Measurements from ENCODE around the gene CYP4A11.
"Not testable (repeated sequence)": the region's sequence is repeated elsewhere in the genome, so short reads cannot be mapped to it uniquely, and the experiment has no call there.

Gene CYP4A11

DNA sequence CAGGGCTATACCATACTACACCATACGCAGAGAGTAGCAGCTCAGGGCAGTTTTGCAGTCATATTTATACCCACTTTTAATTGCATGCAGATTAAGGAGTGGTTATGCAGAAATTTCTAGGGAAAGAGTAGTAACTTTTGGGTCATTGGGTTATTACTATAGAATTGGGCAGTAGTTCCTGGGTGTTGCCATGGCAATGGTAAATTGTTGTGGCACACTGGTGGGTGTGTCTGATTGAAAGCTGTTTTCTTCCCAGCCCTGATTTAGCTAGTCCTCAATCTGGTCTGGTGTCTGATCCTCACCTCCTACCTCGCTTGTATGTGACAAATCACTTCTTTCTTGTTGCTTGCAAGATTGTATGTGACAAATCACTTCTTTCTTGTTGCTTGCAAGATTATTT is 30.5 kb downstream of the CYP4A11 start:
- DNase-seq, result no peak

DNA sequence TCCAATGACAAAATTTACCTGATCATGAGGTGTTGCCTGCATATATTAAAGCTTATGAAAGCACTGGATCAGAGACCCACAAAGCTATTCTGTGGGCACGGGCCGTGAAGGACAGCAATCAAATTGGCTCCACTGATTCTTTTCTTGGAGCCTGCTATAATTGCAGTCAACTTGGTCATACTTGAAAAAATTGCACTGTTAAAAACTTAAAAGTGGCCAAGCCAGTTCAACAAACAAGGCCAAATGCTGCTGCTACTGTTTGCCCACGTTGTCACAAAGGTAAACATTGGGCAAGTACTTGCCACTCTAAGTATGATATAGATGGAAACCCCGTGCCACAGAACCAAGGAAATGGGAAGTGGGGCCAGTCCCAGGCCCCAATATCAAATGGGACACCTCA is 37.8 kb downstream of the CYP4A11 start:
- no peak for DNase-seq

DNA sequence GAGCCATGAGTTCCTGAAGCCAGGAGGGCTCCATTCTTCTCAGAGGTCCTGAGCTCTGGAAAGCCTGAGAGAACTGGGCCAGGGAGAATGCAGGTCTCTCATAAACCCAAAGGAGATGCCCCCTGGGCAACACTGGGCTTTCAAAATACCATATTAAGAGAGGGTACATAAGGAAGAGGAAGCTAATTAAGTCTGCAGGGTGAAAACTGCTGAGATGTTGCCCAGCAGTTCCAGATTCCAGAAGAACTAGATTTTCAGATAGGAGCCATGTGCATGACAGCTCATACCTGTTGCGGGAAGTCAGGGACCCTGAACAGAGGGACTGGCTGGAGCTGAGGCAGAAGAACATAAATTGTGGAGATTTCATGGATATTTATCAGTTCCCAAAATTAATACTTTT is 40.9 kb downstream of the CYP4A11 start:
- no peak for DNase-seq

DNA sequence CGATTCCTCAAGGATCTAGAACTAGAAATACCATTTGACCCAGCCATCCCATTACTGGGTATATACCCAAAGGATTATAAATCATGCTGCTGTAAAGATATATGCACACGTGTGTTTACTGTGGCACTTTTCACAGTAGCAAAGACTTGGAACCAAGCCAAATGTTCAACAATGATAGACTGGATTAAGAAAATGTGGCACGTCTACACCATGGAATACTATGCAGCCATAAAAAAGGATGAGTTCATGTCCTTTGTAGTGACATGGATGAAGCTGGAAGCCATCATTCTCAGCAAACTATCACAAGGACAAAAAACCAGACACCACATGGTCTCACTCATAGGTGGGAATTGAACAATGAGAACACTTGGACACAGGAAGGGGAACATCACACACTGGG is 59.6 kb downstream of the CYP4A11 start:
- not testable (repeated sequence) for DNase-seq
